MCF 10A (cell line): Measurements from ENCODE around the gene ADCY7. TPM values are rescaled to one million over a fixed set of nuclear protein-coding genes. Genes with fewer than 3 reads are reported as not detected.

Experiments
- BruUV-seq: library from RNA; stranded (reverse); fragments of 400-500 nt; replicated peaks from 2 replicates; lab custom pipeline; 2021; lab: Mats Ljungman, UMichigan
- CTCF ChIA-PET: fragments of 300-600 bp; sonication (Branson Sonifier 250); formaldehyde crosslinking; extraction: SDS; loops from one replicate; lab custom pipeline; 2021; ENCODE audit warnings: antibody characterized with exemption, inconsistent platforms; lab: Yijun Ruan, JAX
- POLR2A ChIA-PET: fragments of 300-600, 350-650 bp; sonication (Branson Sonifier 250); formaldehyde crosslinking; extraction: SDS; loops from one replicate; lab custom pipeline; 2020; ENCODE audit warnings: antibody characterized with exemption, inconsistent platforms; lab: Yijun Ruan, JAX
- DNase-seq: peaks from one replicate; pipeline ENCODE4 v3.0.0-alpha.2; 2018; ENCODE audit not compliant: unreplicated experiment
- H3K27ac Mint-ChIP-seq: one replicate; pipeline ENCODE4 v1.8.0; 2022; ENCODE audit warnings: mild to moderate bottlenecking, low read depth, mixed read lengths; ENCODE audit not compliant: unreplicated experiment
- H3K27me3 Mint-ChIP-seq: one replicate; pipeline ENCODE4 v1.8.0; 2022; ENCODE audit warnings: mixed read lengths; ENCODE audit not compliant: insufficient read depth, unreplicated experiment
- H3K36me3 Mint-ChIP-seq: one replicate; pipeline ENCODE4 v1.8.0; 2022; ENCODE audit warnings: mild to moderate bottlenecking, moderate library complexity, mixed read lengths; ENCODE audit not compliant: insufficient read depth, unreplicated experiment
- H3K4me1 Mint-ChIP-seq: one replicate; pipeline ENCODE4 v1.8.0; 2022; ENCODE audit warnings: mixed read lengths; ENCODE audit not compliant: insufficient read depth, unreplicated experiment
- H3K4me3 Mint-ChIP-seq: one replicate; pipeline ENCODE4 v1.8.0; 2022; ENCODE audit warnings: mild to moderate bottlenecking, moderate library complexity, mixed read lengths; ENCODE audit not compliant: unreplicated experiment
- H3K9me3 Mint-ChIP-seq: one replicate; pipeline ENCODE4 v1.8.0; 2022; ENCODE audit warnings: mixed read lengths; ENCODE audit not compliant: unreplicated experiment
- CTCF ChIP-seq: fragments of 200-600 bp; IDR thresholded peaks from one replicate; pipeline ENCODE4 v1.8.0; 2022; ENCODE audit warnings: antibody characterized with exemption, mild to moderate bottlenecking; ENCODE audit not compliant: unreplicated experiment
- intact Hi-C: fragments of 100-400 bp; cut with micrococcal nuclease; formaldehyde crosslinking; loops from 2 replicates; pipeline ENCODE4 v1.14.1; 2022
- total RNA-seq: library from RNA; stranded (reverse); gene quantifications from 2 replicates; pipeline ENCODE4 v1.2.3, GENCODE V29; 2022

ADCY7 gene
- total RNA-seq, 1 experiment from 2014 or later = 32.9 TPM

DNA sequence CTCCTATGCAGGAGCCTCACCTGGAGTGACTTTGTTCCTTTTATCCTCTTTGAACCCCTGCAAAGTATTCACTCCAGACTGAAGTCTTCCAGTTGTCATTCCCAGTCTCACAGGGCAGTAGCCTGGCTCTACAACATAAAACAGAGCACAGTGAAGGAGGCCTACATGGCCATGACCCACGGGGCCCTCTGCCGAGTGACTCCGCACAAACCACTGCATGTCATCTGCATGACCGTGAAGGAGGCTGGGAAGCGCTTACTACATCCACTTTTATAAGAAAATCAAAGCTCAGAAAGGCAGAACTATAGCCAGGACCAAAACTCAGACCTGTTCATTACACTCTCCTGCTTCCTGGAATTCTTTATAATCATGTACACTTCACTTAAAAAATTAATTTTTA, 59.9 kb downstream of the ADCY7 start:
- intact Hi-C loops = loop anchor here (2.0 kb wide), 1 partner anchor 339 kb away; no protein-coding TSS in a partner anchor
- H3K9me3 Mint-ChIP-seq = no peaks in the 10 kb centered on the region
- no peak for DNase-seq
- H3K36me3 Mint-ChIP-seq = peaks cover 61% of the 10 kb centered on the region
- H3K4me3 Mint-ChIP-seq = no peak overlapping the region
- ChIA-PET CTCF (interaction anchor here (0.6 to 3.0 kb wide), 15 partner anchors 11 to 481 kb away, joined by 3 to 22 read pairs (median 3); partner anchors contain the start of gene CNEP1R1), POLR2A (no interaction called here)
- peak overlapping the region; percentile 16 for H3K27ac Mint-ChIP-seq
- H3K4me1 Mint-ChIP-seq = no peaks in the 10 kb centered on the region
- no peaks in the 10 kb centered on the region for H3K27me3 Mint-ChIP-seq
- TF ChIP-seq CTCF = no peak
- BruUV-seq = no TSS peak

DNA sequence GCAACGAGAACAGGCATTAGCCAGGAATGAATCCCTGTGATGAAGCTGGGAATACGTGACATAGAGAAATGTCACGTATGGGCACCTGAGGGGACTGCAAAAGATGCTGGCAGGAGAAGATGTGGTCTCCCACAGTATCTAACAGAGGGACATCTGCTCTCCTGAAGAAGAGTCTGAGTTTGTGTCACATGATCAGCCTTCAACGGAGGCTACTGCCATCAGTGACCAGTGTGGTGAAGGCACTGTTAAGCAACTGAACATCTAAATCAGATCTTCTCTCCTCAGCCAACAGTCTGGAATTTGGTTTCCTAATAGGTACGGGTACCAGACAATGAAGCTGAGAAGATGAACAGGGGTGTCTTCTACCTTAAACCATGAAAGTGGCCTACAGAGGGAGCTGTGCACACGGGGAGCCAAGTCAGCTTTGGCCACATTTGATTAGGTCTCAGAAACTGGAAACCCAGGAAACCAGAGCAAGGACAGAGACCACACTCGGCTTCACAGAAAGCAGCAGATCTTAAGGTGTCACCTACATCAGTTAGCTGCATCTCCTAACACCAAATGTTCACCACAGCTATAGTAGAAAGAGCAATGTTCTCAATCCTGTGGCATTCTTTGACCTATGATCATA, 60.6 kb downstream of the ADCY7 start:
- no peak overlapping the region for H3K27ac Mint-ChIP-seq
- H3K27me3 Mint-ChIP-seq = no peaks in the 10 kb centered on the region
- no peak overlapping the region for H3K4me3 Mint-ChIP-seq
- ChIA-PET CTCF (interaction anchor here (0.6 to 3.0 kb wide), 24 partner anchors 10 to 708 kb away, joined by 3 to 22 read pairs (median 4); partner anchors contain the start of gene CNEP1R1), POLR2A (interaction anchor here (0.9 kb wide), 1 partner anchor 420 kb away, joined by 3 read pairs; no protein-coding TSS in a partner anchor)
- H3K9me3 Mint-ChIP-seq = no peaks in the 10 kb centered on the region
- TF ChIP-seq CTCF = peak; percentile 29
- H3K36me3 Mint-ChIP-seq = peaks cover 61% of the 10 kb centered on the region
- H3K4me1 Mint-ChIP-seq = no peaks in the 10 kb centered on the region
- intact Hi-C loops = loop anchor here (1.0 to 2.0 kb wide), 2 partner anchors 338 to 479 kb away; no protein-coding TSS in a partner anchor
- peak; percentile 54 for DNase-seq
- BruUV-seq = no TSS peak

- no peaks in the 10 kb centered on the region for H3K9me3 Mint-ChIP-seq
- peaks cover 63% of the 10 kb centered on the region for H3K36me3 Mint-ChIP-seq
- BruUV-seq = no TSS peak
- H3K4me1 Mint-ChIP-seq = no peaks in the 10 kb centered on the region
- no peaks in the 10 kb centered on the region for H3K27me3 Mint-ChIP-seq
- H3K27ac Mint-ChIP-seq = peak overlapping the region; percentile 44
- ChIA-PET POLR2A (interaction anchor here (0.7 to 1.2 kb wide), 2 partner anchors 12 to 315 kb away, joined by 3 read pairs; no protein-coding TSS in a partner anchor), CTCF (interaction anchor here (0.6 to 1.8 kb wide), 9 partner anchors 10 to 336 kb away, joined by 3 to 13 read pairs (median 4); partner anchors contain the start of gene CNEP1R1)
- no peak for DNase-seq
- H3K4me3 Mint-ChIP-seq = no peak overlapping the region
- intact Hi-C loops = no loop called here
- no peak for TF ChIP-seq CTCF
These were observed 63.3 kb downstream of the ADCY7 start for GRCh38 chr16:50329446-50330189.

- no TSS peak for BruUV-seq
- no peaks in the 10 kb centered on the region for H3K27me3 Mint-ChIP-seq
- POLR2A ChIA-PET = no interaction called here
- no peak for TF ChIP-seq CTCF
- H3K9me3 Mint-ChIP-seq = no peaks in the 10 kb centered on the region
- H3K36me3 Mint-ChIP-seq = peaks cover 44% of the 10 kb centered on the region
- DNase-seq = no peak
- no peak overlapping the region for H3K4me3 Mint-ChIP-seq
- intact Hi-C loops = no loop called here
- no peaks in the 10 kb centered on the region for H3K4me1 Mint-ChIP-seq
- no peak overlapping the region for H3K27ac Mint-ChIP-seq
- CTCF ChIA-PET = interaction anchor here (0.6 kb wide), 1 partner anchor 10 kb away, joined by 4 read pairs; no protein-coding TSS in a partner anchor
These were observed 65.2 kb downstream of the ADCY7 start for GRCh38 chr16:50331570-50331969.
